Measurements from ENCODE around the gene ZSCAN21. TPM values are rescaled to one million over a fixed set of nuclear protein-coding genes. Genes with fewer than 3 reads are reported as not detected.
"Not testable (repeated sequence)": the region's sequence is repeated elsewhere in the genome, so short reads cannot be mapped to it uniquely, and the experiment has no call there.

The ZSCAN21 gene
- total RNA-seq, 1 donor from 2014 or later, result 14.8 TPM

- H3K36me3 ChIP-seq (ENCODE audit: control insufficient read depth, insufficient read depth, low read length), result no peaks in the 10 kb centered on the region
- H3K27me3 ChIP-seq (ENCODE audit: control insufficient read depth, insufficient read depth, low read length), result no peaks in the 10 kb centered on the region
- TF ChIP-seq CTCF (IDR thresholded peaks at IDR 0.05; ENCODE audit: insufficient read depth, low read length, poor library complexity, severe bottlenecking), result no peak
- H3K4me3 ChIP-seq (ENCODE audit: low read depth, low read length), result no peak overlapping the region
- no peak for DNase-seq (ENCODE audit: low read depth)
Measured at GRCh38 chr7:100010901-100011300, 38.7 kb upstream of the ZSCAN21 start.

- Histone ChIP-seq H3K36me3 (ENCODE audit: control insufficient read depth, insufficient read depth, low read length) (no peaks in the 10 kb centered on the region), H3K27me3 (ENCODE audit: control insufficient read depth, insufficient read depth, low read length) (no peaks in the 10 kb centered on the region), H3K4me3 (ENCODE audit: low read depth, low read length) (no peak overlapping the region)
- TF ChIP-seq CTCF (IDR thresholded peaks at IDR 0.05; ENCODE audit: insufficient read depth, low read length, poor library complexity, severe bottlenecking), result no peak
- DNase-seq (ENCODE audit: low read depth), result no peak
Measured at GRCh38 chr7:100011516-100011915, 38.1 kb upstream of the ZSCAN21 start.

DNA sequence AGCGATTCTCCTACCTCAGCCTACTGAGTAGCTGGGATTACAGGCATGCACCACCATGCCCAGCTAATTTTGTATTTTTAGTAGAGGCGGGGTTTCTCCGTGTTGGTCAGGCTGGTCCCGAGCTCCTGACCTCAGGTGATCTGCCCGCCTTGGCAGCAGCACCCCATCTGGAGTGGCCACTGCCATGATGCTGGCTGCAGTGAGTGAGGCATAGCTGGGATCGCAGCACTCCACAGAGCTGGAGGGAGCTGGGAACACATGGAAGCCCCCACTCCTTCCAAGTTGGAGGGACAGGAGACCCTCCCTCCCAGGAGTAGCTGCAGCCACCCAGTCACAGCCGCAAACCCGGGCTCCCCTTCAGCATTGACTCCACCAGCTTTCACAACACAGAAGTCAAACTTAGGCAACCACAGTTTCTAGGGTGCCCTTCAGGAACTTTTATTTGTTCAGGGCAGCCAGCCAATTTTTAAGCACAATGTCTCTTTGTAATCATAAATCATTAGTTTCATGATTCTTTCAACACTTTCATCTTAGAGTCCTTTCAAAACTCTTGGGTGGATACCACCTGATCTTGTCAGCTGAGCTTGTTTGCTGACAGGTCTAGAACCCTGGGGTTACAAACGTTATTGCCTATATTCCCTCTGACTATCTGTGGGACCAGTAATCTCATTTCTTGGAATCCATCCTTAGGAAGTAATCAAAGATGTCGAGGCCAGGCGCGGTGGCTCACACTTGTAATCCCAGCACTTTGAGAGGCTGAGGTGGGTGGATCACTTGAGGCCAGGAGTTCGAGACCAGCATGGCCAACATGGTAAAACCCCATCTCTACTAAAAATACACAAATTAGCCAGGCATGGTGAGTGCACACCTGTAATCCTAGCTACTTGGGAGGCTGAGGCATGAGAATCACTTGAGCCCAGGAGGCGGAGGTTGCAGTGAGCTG, 36.9 kb upstream of the ZSCAN21 start:
- H3K36me3 ChIP-seq (ENCODE audit: control insufficient read depth, insufficient read depth, low read length); DNase-seq (ENCODE audit: low read depth): not testable (repeated sequence)

GRCh38 chr7:100013328-100013676, 36.3 kb upstream of the ZSCAN21 start:
- TF ChIP-seq CTCF (IDR thresholded peaks at IDR 0.05; ENCODE audit: insufficient read depth, low read length, poor library complexity, severe bottlenecking), result no peak
- Histone ChIP-seq H3K36me3 (ENCODE audit: control insufficient read depth, insufficient read depth, low read length) (no peaks in the 10 kb centered on the region), H3K27me3 (ENCODE audit: control insufficient read depth, insufficient read depth, low read length) (no peaks in the 10 kb centered on the region), H3K4me3 (ENCODE audit: low read depth, low read length) (no peak overlapping the region)
- DNase-seq (ENCODE audit: low read depth), result no peak

More for the DNA sequence above, 36.9 kb upstream of the ZSCAN21 start:
- H3K4me3 ChIP-seq (ENCODE audit: low read depth, low read length); H3K27me3 ChIP-seq (ENCODE audit: control insufficient read depth, insufficient read depth, low read length): not testable (repeated sequence)

DNA sequence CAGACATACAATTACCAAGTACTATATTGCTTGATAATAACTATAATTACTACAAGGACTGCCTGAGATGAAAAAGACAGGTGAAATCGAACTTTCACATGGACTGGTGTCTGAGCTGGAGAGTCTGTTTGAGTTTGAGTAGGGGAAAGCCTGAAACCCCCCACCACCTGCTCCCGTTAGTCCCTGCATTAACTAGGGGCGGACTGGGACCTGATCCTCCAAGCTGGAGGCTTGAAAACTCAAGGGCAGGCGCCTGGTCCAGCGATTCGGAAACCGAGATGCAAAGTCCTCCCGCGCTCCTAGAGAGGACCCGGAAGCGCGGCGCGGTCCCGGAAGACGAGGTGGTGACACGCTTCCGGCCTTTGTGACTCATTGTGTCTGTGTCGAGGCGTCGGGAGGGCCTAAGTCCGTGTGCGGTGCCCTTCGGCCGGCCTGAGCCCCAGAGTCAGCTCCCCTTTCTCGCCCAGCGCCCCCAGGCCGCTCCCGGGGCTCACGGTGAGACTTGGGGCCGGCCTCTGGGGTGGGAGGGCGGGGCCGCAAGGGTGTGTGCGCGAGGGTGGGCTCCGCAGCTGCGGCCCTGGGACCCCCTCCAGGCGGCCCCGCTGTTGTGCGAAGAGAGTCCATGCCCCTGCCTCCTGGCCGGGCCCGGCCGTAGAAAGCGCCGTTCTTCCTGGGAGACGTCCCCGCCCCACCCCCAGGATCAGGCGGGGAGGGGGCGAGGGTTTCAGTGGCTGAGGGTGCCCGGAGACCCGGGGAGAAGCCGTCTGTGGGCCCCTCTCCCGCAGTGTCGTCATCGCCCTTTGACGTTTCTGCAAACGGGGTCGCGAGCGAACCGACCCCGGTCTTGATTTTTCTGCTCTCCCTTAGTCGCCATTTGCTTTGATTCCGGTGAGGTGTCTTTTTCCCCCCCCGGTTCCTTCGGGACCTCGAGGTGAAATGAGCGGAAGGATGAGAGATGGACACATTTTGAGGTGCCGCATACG, 34.1 kb upstream of the ZSCAN21 start, which contains the start of gene ZKSCAN1:
TSS of gene ZKSCAN1 (plus strand) at position 365 of the 983 bp plus-strand sequence. CDS start 7,911 bp downstream, outside the sequence.
- TF ChIP-seq CTCF (IDR thresholded peaks at IDR 0.05; ENCODE audit: insufficient read depth, low read length, poor library complexity, severe bottlenecking), result no peak
- no peaks in the 10 kb centered on the region for H3K27me3 ChIP-seq (ENCODE audit: control insufficient read depth, insufficient read depth, low read length)
- H3K4me3 ChIP-seq (ENCODE audit: low read depth, low read length), result peak within 1 kb of the TSS; percentile 95
- DNase-seq (ENCODE audit: low read depth), result peak; percentile 55
- H3K36me3 ChIP-seq (ENCODE audit: control insufficient read depth, insufficient read depth, low read length), result no peaks in the 10 kb centered on the region
